ENCODE results near the gene CDT1.
"Not testable (repeated sequence)": the region's sequence is repeated elsewhere in the genome, so short reads cannot be mapped to it uniquely, and the experiment has no call there.

The CDT1 gene

DNA sequence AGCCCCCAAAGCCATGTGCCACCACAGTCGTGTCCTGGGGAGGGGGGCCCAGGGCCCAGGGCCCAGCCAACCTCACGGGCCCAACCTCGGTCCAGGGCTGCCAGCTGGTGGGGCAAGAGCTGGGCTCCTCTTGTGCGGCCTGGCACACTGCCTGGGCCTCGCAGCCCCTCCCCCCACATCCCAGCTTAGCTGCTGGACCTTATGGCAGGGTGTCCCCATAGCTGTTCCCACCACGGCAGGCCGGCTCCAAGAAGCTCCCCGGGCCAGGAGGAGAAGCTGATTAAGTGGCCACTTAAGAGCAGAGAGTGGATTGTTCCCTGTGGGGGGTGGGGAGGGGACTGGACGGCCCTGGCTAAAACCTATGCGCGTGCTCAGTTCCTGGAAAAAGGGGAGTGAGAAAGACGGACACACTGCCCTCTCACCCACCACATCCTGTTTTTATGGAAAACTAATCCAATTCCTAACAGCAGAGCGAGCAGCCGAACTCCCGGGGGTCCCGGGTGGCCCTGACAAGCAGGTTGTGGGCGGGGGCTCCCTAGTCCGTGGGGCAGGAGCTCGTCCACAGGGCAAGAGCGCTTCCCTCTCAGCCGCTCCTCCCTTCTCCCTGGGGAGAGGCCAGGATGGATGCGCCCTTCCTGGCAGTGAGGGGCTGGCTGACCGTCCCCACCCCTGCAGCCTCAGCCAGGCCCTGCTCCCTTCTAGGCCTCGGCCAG is 35.4 kb upstream of the CDT1 start:
- no peak for DNase-seq (ENCODE audit: low read depth)

GRCh38 chr16:88769617-88770460 is 33.8 kb upstream of the CDT1 start:
- no peak for DNase-seq (ENCODE audit: low read depth)

DNA sequence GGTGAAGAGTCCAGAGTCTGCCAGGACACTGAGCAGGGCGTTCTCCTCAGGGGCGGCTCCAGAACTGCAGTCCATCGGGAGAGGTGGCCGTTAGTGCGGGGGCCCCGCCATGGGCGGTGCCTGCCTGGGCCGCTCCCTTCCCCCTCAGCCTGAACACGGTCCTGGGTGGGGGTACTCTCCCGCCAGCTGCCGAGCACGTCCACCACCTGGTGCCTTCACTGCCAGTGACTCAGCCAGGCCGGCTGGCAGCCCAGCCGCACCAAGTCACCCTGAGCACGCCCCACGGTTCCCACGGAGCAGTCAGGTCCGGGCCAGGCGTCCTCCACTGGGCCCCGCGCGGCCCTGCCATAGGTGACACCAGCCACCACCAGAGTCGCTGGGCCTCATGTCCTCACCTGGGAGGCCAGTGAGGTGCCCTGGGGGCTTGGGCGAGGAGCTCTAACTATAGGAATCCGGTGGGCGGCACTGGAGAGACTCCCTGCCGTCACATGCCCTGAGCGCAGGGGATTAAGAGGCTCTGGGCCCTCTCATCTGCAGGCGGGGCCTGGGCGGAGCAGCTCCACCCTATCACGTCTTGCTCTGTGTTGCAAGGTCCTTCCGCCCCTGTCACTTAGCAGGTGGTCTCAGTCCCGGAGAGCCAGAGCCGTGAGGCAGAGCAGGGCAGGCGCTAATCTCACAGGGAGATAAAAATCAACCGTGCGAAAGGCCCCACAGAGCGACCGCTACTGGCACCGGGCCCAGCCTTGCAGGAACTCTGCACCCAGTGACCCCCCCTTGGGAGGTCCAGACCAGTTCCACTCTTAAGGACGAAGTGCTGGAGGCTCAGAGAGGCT is 32.9 kb upstream of the CDT1 start:
- no peak for DNase-seq (ENCODE audit: low read depth)

DNA sequence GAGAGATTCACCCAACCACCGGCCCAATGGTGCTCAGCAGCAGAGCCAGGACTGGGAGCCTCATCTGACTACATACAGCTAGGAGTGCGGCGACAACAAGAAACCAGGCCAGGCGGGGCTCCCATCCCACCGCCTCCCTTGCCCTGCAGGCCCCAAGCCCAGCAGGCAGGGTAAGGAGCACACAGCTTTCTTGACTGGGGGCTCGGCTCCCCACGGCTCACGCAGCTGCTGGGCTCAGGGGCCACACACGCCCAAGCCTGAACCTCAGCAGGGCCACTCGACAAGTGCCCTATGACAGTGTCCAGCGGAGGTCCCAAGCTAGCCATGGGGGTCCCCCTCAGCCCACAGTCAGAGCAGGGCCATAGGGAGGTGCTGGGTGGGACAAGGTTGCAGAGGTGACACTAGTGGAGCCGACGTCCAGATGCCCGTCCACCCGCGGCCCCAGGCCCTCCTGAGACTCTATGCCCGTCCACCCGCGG is 32.3 kb upstream of the CDT1 start:
- no peak for DNase-seq (ENCODE audit: low read depth)

- DNase-seq (ENCODE audit: low read depth): not testable (repeated sequence)
These were observed 31.8 kb upstream of the CDT1 start for GRCh38 chr16:88771781-88772180.

DNA sequence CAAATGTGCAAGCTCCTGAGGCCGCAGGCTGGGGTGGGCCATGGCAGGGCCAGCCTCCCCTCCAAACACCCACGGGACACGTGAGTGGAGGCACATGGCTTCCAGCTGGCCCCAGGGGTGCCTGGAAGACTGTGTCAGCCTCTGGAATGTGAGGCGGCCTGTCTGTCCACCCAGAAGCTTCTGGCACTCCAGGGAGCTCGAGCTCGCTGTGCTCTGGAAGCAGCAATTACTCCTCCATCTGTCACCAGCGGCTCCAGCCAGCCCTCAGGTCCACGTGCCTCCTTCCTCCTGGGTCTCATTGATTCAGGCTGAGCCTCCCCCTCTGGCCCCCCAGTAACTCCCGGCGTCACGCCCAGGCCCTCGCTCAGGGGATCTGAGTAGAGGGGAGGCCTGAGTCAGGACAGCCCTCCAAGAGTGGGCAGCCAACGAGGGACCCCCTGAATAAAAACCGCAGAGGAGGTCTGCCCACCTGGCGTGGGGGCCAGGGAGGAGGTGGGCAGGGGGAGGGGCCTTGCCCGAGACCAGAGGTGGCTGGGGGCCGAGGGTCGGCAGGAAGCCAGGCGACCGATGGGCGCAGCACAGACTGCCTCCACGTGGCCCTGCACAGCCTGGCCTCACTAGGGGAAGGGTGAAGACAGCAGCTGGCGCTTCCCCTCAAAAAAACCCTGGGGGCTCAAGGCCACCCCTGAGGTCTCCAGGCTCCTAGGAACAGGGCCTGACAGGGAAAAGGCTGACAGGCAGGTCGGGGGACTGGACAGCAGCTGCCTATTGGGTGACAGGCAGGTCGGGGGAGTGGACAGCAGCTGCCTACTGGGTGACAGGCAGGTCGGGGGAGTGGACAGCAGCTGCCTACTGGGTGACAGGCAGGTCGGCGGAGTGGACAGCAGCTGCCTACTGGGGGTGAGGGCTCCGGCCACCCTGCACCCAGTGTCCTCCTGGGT is 30.4 kb upstream of the CDT1 start:
- no peak for DNase-seq (ENCODE audit: low read depth)

DNA sequence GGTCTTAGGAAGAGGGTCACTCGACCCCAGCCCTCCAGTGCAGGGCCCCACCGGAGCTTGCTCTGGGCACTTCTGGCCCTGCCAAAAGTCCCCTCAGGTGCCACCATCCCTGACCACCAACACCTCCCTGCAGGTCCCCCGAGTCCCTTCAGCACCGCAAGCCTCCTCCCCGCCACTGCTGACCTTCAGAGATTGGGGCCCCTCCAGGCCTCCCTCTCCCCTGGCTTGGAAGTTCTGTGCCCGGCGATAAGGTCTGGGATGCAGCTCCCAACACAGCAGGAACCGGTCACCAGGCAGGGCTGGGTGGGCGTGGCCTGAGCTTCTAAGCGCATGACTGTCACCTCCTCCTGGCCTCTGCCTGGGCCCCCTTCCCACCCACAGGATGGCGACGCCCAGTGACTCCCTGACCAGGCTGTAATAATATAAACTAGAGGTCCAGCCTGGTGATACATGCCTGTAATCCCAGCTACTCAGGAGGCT is 29.7 kb upstream of the CDT1 start:
- no peak for DNase-seq (ENCODE audit: low read depth)

DNA sequence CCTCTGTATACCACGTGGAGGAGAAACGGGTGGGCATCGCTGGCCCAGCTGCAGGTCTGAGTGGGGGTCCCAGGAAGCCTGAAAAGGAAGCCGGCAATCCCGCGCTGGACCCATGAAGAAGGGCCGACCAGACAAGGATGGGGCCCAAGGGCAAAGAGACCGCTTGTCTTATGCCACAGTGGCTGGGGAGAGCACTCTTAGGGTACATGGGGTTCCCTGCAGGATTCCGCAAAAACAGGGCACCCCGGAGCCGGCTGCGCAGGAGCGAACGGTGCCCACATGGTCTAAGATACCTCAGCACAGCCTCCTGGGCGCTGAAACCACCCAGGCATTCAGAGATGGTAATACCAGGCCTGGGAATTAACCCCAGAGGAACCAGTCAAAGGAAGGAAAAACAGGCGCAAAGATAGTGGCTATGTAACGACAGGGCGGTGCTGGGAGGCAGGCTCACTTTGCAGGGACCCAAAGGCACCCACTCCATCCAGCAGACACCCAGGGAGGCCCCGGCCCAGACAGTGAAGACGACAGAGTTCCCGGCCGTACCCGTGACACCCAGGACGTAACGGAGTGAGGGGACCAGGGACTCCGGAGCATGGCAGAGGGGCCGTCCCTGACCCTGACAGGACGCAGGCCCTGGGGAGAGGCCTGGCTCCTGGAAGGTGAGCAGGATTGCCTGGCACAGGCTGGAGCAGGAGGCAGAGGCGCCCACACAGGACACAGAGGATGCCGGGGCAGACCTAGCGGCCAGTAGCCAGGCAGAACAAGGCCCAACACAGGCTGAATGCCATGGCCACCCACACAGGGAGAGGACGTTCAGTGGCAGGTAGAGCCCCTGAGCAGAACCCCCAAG is 28.8 kb upstream of the CDT1 start:
- DNase-seq (ENCODE audit: low read depth): no peak

- no peak for DNase-seq (ENCODE audit: low read depth)
These were observed 27.8 kb upstream of the CDT1 start for GRCh38 chr16:88775825-88776224.

DNA sequence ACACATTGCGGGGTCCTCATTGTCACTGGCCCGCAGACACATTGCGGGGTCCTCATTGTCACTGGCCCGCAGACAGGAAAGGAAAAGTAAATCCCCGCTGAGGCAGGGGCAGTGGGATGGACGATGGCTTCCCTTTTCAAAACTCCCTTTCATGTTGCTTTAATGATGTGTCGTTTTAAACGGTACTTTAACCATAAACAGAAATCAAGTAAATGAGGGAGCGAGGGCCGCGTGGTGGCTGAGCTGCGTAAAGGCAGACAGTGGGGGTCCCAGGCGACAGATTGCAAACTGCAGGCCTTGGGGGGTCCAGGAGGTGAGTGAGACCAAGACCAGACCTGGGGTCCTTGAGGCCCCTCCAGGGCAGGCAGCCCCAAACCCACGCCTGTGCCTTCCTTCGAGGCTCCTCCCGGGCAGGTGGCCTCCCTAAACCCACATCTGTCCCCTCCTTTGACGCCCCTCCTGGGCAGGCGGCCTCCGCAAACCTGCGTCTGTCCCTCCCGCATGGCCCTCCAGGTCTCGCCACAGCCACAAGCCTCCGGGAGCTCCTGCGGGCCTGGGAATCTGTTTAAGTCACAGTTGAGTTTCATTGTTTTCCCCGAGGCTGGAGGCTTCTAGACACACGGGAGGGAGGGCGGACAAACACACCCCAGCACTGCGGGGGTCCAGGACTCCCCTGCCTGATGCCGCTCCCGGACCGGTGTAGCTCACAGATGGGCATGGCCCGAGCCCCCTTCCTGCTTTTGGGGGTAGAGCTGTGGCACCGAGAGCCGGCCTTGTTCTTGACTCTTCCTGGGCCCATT is 25.9 kb upstream of the CDT1 start:
- DNase-seq (ENCODE audit: low read depth): no peak

DNA sequence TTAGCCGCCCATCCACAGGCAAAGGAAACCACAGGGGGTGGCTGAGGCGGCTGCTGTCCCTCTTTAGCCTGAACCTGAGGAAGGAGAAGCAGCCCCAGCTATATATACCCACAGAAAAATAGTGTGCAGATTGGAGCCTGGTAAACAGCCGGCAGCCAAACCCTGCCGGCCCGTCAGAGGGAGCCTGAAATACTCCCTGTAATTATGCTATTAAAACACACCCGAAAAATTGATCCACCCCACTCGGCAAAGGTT is 25.4 kb upstream of the CDT1 start:
- no peak for DNase-seq (ENCODE audit: low read depth)

- DNase-seq (ENCODE audit: low read depth): no peak
These were observed 25.0 kb upstream of the CDT1 start for GRCh38 chr16:88778541-88779065.

DNA sequence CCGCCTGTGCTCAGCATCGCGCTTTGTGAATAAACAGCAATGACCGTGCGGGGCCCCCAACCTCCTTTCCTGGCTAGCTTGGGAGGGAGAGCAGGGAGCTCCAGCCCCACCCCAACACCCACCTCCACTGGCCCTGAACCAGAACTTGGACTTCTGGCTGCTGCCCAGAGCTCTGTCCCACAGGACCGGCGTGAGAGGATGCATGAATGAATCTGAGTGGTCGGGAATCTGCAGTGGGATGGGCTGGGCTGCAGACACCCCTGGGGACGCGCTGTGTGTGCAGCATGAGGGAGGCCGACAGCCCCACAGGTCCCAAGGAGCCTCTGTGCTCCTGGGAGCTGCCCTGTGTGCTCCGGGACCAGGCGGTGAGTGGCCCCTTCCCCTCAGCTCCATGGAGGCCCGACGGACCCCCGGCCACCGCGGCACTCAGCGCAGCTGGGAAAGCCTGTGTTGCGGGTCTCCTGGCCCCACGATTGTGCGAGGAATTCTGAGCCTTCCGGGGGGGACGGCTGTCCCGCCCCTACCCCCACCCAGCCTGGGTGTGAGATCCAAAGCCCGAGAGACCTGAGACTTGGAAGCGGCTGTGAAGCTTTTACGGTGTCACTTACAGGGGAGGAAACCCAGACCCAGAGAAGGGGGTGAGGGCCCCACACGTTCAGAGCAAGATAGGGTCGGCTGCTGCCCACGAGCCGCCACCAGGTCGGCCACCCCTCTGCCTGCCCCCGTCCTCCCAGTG is 24.0 kb upstream of the CDT1 start:
- DNase-seq (ENCODE audit: low read depth): no peak

DNA sequence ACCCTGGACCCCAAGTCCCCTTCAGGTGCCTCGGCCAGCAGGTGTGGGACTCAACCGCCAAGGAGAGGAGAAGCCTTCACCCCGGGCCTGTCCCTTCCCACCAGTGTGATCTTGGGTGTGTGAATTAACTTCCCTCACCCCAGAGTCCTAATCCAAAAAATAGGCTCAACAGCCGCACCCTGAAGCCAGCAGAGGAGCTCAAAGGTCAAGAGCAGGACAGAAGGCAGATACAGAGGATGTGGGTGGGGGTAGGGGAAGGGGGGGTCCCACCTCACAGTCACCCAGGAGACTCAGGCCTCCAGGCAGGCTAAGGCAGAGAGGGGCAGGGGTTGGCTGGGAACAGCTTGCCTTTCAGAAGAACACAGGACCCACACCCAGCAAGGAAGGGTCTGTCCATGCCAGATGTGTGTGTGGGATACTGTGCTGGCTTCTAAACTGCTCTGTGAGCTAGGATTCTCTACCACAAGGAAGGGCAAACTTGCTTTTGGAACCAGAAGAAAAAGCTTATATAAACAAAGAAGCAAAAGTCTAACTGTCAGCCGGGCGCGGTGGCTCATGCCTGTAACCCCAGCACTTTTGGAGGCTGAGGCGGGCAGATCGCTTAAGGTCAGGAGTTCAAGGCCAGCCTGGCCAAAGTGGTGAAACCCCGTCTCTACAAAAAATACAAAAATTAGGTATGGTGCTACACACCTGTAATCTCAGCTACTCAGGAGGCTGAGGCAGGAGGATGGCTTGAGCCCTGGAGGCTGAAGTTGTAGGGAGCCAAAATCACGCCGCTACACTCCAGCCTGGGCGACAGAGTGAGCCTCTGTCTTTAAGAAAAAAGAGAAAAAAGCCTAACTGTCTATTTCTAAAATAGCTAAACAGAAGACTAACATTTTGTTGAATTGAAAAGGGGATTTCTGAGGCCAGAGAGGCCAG is 23.2 kb upstream of the CDT1 start:
- DNase-seq (ENCODE audit: low read depth): no peak

- DNase-seq (ENCODE audit: low read depth): no peak
These were observed 22.2 kb upstream of the CDT1 start for GRCh38 chr16:88781140-88782077.
